CD4-positive, alpha-beta memory T cell (primary cell): ENCODE measurements around the gene F2RL1. TPM values are rescaled to one million over a fixed set of nuclear protein-coding genes. Genes with fewer than 3 reads are reported as not detected.
"Not testable (repeated sequence)": the region's sequence is repeated elsewhere in the genome, so short reads cannot be mapped to it uniquely, and the experiment has no call there.

Source experiments
- CTCF ChIA-PET: fragments of 350-600 bp; sonication (Branson Sonifier 250); formaldehyde crosslinking; loops from one replicate; lab custom pipeline; 2021; ENCODE audit warnings: inconsistent platforms; ENCODE audit not compliant: partially characterized antibody; lab: Charles Lee
- POLR2A ChIA-PET: fragments of 350-600 bp; sonication (Branson Sonifier 250); formaldehyde crosslinking; loops from one replicate; lab custom pipeline; 2021; ENCODE audit not compliant: partially characterized antibody; lab: Charles Lee
- DNase-seq, 5 donors: peaks; one replicate each; pipeline versions ENCODE4 v3.0.0 to v3.0.0-alpha.2; 2020 to 2022; ENCODE audit warnings: mixed read lengths in 1 of 5
- H3K27ac ChIP-seq: one replicate; pipeline ENCODE4 v1.7.0; 2013; ENCODE audit warnings: low read depth, low read length
- H3K27me3 ChIP-seq: 2 replicates; pipeline ENCODE4 v1.7.0; 2013; ENCODE audit warnings: mild to moderate bottlenecking, low read length, moderate library complexity; ENCODE audit not compliant: insufficient read depth
- H3K36me3 ChIP-seq: 2 replicates; pipeline ENCODE4 v1.7.0; 2013; ENCODE audit warnings: mild to moderate bottlenecking, low read length, moderate library complexity; ENCODE audit not compliant: insufficient read depth
- H3K4me1 ChIP-seq: 2 replicates; pipeline ENCODE4 v1.7.0; 2013; ENCODE audit warnings: mild to moderate bottlenecking, low read length, moderate library complexity; ENCODE audit not compliant: insufficient read depth
- H3K4me3 ChIP-seq, 2 donors: one replicate each; pipeline ENCODE4 v1.7.0; 2013; ENCODE audit warnings: low read length in 2 of 2, mild to moderate bottlenecking in 1 of 2
- H3K9me3 ChIP-seq, 2 donors: one replicate each; pipeline ENCODE4 v1.7.0; 2013; ENCODE audit warnings: low read length in 2 of 2, control low read depth in 1 of 2; ENCODE audit not compliant: control insufficient read depth in 1 of 2
- H3K27ac Mint-ChIP-seq, 7 donors: one replicate each; pipeline ENCODE4 v1.8.0; 2020 to 2021; ENCODE audit warnings: mixed read lengths in 7 of 7, mild to moderate bottlenecking in 6 of 7, inconsistent platforms in 3 of 7, moderate library complexity in 3 of 7
- H3K27me3 Mint-ChIP-seq, 2 donors: one replicate each; pipeline ENCODE4 v1.8.0; 2020 to 2021; ENCODE audit warnings: mixed read lengths in 2 of 2
- H3K36me3 Mint-ChIP-seq, 2 donors: one replicate each; pipeline ENCODE4 v1.8.0; 2020 to 2021; ENCODE audit warnings: mixed read lengths in 2 of 2, inconsistent platforms in 1 of 2, mild to moderate bottlenecking in 1 of 2
- H3K4me1 Mint-ChIP-seq, 4 donors: one replicate each; pipeline ENCODE4 v1.8.0; 2020 to 2021; ENCODE audit warnings: mixed read lengths in 4 of 4, mild to moderate bottlenecking in 1 of 4
- H3K4me3 Mint-ChIP-seq, 8 donors: one replicate each; pipeline ENCODE4 v1.8.0; 2020 to 2021; ENCODE audit warnings: mixed read lengths in 8 of 8, mild to moderate bottlenecking in 7 of 8, moderate library complexity in 6 of 8, inconsistent platforms in 3 of 8
- H3K9me3 Mint-ChIP-seq, 8 donors: one replicate each; pipeline ENCODE4 v1.8.0; 2020 to 2021; ENCODE audit warnings: mixed read lengths in 8 of 8, mild to moderate bottlenecking in 5 of 8, inconsistent platforms in 3 of 8, moderate library complexity in 1 of 8
- intact Hi-C: fragments of 100-400 bp; cut with micrococcal nuclease; formaldehyde crosslinking; loops from one replicate; pipeline ENCODE4 v1.15.1; 2023
- polyA plus RNA-seq, 2 donors: library from polyadenylated mRNA; unstranded; fragments of 300-500 nt; fragmentation: Illumina TruSeq; gene quantifications; one replicate each; pipeline ENCODE4 v1.2.3, GENCODE V29; 2021
- total RNA-seq, 2 experiments: library from RNA; stranded (reverse); gene quantifications; one replicate each; pipeline ENCODE4 v1.2.3, GENCODE V29; 2021

The F2RL1 gene
- total and polyA plus RNA-seq, 4 experiments from 2014 or later, result 5.1 to 9.2 (median 6.7) TPM

DNA sequence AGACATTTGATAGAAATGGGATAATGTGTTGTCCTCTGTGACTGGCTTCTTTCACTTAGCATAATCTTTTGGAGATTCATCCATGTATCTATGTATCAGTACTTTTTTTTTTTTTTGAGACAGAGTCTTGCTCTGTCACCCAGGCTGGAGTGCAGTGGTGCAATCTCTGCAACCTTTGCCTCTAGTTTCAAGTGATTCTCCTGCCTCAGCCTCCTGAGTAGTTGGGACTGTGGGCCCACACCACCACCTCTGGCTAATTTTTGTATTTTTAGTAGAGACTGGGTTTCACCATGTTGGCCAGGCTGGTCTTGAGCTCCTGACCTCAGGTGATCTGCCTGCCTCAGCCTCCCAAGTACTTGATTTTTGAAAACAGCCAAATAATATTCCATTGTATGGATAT, 7.6 kb downstream of the F2RL1 start:
- intact Hi-C loops, H3K36me3 Mint-ChIP-seq, H3K27me3 ChIP-seq, H3K4me3 Mint-ChIP-seq, H3K4me3 ChIP-seq, H3K27ac ChIP-seq, H3K4me1 ChIP-seq, H3K27me3 Mint-ChIP-seq, H3K4me1 Mint-ChIP-seq, H3K9me3 Mint-ChIP-seq, DNase-seq, H3K36me3 ChIP-seq, H3K9me3 ChIP-seq, CTCF ChIA-PET, H3K27ac Mint-ChIP-seq: not testable (repeated sequence)
- POLR2A ChIA-PET, result interaction anchor here (0.7 kb wide), 1 partner anchor 27 kb away, joined by 4 read pairs; no protein-coding TSS in a partner anchor

DNA sequence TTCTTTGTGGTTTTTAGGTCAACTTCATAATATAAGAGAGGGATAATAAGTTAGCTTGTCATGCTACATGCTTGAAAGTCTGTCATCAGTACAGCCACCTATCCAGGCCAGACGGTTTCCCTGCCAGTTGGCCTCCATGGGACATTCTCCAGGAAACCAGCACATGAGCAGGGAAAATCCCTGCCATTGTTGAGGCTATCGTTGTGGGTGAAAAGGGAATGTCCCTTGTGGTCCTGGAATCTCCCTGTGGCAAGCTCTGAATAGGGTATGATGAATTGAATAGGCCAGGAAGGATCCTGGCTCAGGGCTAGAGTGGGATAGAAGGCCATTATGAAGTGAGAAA, 12.3 kb downstream of the F2RL1 start:
- Histone ChIP-seq H3K9me3 (no peaks in the 10 kb centered on the region), H3K4me3 (no peak overlapping the region), H3K27me3 (no peaks in the 10 kb centered on the region), H3K4me1 (no peaks in the 10 kb centered on the region), H3K27ac (no peak overlapping the region), H3K36me3 (no peaks in the 10 kb centered on the region)
- intact Hi-C loops, result no loop called here
- peaks cover 14 to 15% of the 10 kb centered on the region in 2 donors for H3K36me3 Mint-ChIP-seq
- no peaks in the 10 kb centered on the region for H3K27me3 Mint-ChIP-seq
- no peak for DNase-seq
- H3K27ac Mint-ChIP-seq, result no peak overlapping the region
- no peak overlapping the region for H3K4me3 Mint-ChIP-seq
- CTCF ChIA-PET, result no interaction called here
- peaks cover 0 to 2% (median 2%) of the 10 kb centered on the region in 4 donors for H3K4me1 Mint-ChIP-seq
- POLR2A ChIA-PET, result no interaction called here
- no peaks in the 10 kb centered on the region for H3K9me3 Mint-ChIP-seq

DNA sequence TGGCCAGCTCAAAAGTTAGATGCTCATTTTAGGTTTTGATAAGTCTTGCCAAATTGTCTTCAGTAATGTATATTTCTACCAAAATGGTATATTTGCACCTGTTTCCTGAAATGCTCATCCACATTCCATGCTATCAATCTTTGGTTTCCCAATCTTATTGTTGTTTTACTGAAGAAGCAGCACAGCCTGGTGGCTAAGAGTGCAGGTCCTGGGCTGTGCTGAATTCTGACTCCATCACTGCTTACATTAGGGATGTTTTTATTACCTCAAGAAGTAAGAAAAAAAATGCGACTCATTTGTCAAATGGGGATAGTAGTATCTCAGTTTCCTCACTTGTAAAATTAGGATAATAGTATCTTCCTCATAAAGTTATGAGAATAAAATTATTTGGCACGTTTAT, 17.4 kb downstream of the F2RL1 start:
- Histone ChIP-seq H3K4me3 (no peak overlapping the region), H3K27me3 (no peaks in the 10 kb centered on the region), H3K27ac (no peak overlapping the region), H3K9me3 (no peaks in the 10 kb centered on the region), H3K4me1 (no peaks in the 10 kb centered on the region), H3K36me3 (no peaks in the 10 kb centered on the region)
- no peaks in the 10 kb centered on the region for H3K9me3 Mint-ChIP-seq
- H3K27ac Mint-ChIP-seq, result no peak overlapping the region
- H3K4me3 Mint-ChIP-seq, result no peak overlapping the region
- intact Hi-C loops, result no loop called here
- ChIA-PET CTCF (no interaction called here), POLR2A (no interaction called here)
- no peaks in the 10 kb centered on the region for H3K27me3 Mint-ChIP-seq
- peaks cover 0 to 2% (median 0%) of the 10 kb centered on the region in 4 donors for H3K4me1 Mint-ChIP-seq
- peaks cover 14 to 15% of the 10 kb centered on the region in 2 donors for H3K36me3 Mint-ChIP-seq
- DNase-seq, result no peak

DNA sequence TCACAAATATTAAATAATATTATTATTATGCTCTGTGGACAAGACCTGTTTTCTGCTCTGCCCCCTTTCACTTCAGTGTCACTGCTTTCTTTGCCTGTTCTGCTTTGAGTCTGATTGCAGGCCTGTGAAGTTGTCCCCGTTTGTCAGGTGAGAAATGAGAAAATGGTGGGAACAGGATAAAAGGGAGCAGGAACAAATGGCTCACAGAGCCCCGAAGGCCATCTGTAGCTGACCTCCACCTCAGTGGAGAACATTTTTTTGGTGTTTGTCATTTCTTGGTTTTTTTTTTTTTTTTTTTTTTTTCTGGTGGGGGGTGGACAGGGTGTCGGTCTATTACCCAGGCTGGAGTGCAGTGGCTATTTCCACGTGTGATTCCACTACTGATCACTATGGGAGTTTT, 17.8 kb downstream of the F2RL1 start:
- no peaks in the 10 kb centered on the region for H3K36me3 ChIP-seq
- ChIA-PET CTCF (no interaction called here), POLR2A (no interaction called here)
- no peaks in the 10 kb centered on the region for H3K27me3 Mint-ChIP-seq
- H3K4me3 Mint-ChIP-seq, result no peak overlapping the region
- no peaks in the 10 kb centered on the region for H3K9me3 Mint-ChIP-seq
- no peak overlapping the region for H3K27ac Mint-ChIP-seq
- H3K4me3 ChIP-seq, result no peak overlapping the region
- intact Hi-C loops, result no loop called here
- H3K27me3 ChIP-seq, result no peaks in the 10 kb centered on the region
- H3K4me1 ChIP-seq, result no peaks in the 10 kb centered on the region
- DNase-seq, result no peak
- no peak overlapping the region for H3K27ac ChIP-seq
- H3K4me1 Mint-ChIP-seq, result no peaks in the 10 kb centered on the region
- H3K9me3 ChIP-seq, result no peaks in the 10 kb centered on the region
- H3K36me3 Mint-ChIP-seq, result peaks cover 14 to 15% of the 10 kb centered on the region in 2 donors

DNA sequence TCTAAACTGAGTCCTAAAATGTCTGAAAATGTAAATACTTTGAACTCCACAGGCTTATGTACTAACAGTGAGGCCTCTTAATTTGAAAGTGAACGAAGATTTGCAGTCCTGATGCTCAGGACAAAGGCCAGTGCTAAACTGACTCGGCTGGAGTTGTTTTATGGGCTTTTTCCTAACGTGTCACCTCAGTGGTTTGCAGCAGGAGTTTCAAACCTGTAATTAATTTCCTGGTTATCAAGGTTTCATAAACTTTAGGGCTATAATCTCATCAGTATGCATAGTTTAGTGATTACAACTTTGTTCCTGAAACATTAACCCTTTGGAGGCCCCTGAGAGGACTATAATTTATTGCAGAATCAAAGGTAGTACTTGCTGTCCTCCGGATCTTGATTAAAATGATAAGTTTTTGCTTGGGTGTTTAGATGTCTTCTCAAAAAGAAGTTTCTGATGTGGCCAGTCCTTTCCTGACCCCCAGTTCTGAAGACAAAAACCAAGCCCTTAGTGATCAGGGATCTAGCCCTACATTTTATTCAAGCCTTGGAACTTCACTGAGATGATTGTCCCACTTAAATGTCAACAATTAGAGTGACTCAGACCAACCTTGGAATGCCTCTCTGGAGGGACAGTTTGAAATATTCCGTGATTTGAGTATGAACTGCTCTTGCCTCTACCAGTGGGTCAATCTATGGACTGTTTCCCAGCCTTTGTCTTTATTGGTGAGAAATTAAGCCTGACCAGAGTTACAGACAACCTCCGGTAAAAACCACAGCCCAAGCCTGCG, 19.8 kb downstream of the F2RL1 start:
- POLR2A ChIA-PET, result no interaction called here

DNA sequence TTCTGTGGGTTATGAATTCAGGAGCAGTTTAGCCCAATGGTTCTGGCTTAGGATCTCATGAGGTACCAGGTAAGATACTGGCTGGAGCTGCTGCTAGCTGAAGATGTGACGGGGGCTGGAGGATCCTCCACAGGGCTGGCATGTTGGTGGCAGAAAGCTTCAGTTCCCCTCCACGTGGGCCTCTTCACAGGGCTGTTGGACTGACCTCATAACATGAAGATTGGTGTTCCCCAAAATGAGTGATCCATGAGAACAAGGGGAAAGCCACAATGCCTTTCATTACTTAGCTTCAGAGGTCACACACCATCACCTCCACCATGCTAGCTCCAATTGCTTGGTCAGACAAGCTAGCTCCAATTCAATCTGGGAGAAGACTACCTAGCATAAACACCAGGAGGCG, 22.5 kb downstream of the F2RL1 start:
- peaks cover 0 to 3% of the 10 kb centered on the region in 2 donors for H3K27me3 Mint-ChIP-seq
- CTCF ChIA-PET, result no interaction called here
- H3K9me3 Mint-ChIP-seq, result no peaks in the 10 kb centered on the region
- Histone ChIP-seq H3K27me3 (no peaks in the 10 kb centered on the region), H3K4me3 (no peak overlapping the region), H3K4me1 (no peaks in the 10 kb centered on the region), H3K9me3 (no peaks in the 10 kb centered on the region), H3K27ac (no peak overlapping the region), H3K36me3 (no peaks in the 10 kb centered on the region)
- intact Hi-C loops, result no loop called here
- H3K27ac Mint-ChIP-seq, result no peak overlapping the region
- H3K4me3 Mint-ChIP-seq, result no peak overlapping the region
- H3K36me3 Mint-ChIP-seq, result peaks cover 0 to 3% of the 10 kb centered on the region in 2 donors
- H3K4me1 Mint-ChIP-seq, result peaks cover 0 to 1% (median 0%) of the 10 kb centered on the region in 4 donors
- POLR2A ChIA-PET, result no interaction called here
- DNase-seq, result no peak

More for the DNA sequence above, 19.8 kb downstream of the F2RL1 start:
- no peaks in the 10 kb centered on the region for H3K9me3 Mint-ChIP-seq
- no peaks in the 10 kb centered on the region for H3K4me1 ChIP-seq
- H3K27ac Mint-ChIP-seq, result peak overlapping the region in 1 of 7 donors; percentile 1
- peaks cover 0 to 3% of the 10 kb centered on the region in 2 donors for H3K27me3 Mint-ChIP-seq
- H3K4me1 Mint-ChIP-seq, result peaks cover 0 to 1% (median 0%) of the 10 kb centered on the region in 4 donors
- peaks cover 4 to 9% of the 10 kb centered on the region in 2 donors for H3K36me3 Mint-ChIP-seq
- no peaks in the 10 kb centered on the region for H3K27me3 ChIP-seq
- CTCF ChIA-PET, result no interaction called here
- intact Hi-C loops, result no loop called here
- no peak overlapping the region for H3K4me3 ChIP-seq
- no peak overlapping the region for H3K4me3 Mint-ChIP-seq
- H3K36me3 ChIP-seq, result no peaks in the 10 kb centered on the region
- H3K9me3 ChIP-seq, result no peaks in the 10 kb centered on the region
- H3K27ac ChIP-seq, result no peak overlapping the region
- no peak for DNase-seq

DNA sequence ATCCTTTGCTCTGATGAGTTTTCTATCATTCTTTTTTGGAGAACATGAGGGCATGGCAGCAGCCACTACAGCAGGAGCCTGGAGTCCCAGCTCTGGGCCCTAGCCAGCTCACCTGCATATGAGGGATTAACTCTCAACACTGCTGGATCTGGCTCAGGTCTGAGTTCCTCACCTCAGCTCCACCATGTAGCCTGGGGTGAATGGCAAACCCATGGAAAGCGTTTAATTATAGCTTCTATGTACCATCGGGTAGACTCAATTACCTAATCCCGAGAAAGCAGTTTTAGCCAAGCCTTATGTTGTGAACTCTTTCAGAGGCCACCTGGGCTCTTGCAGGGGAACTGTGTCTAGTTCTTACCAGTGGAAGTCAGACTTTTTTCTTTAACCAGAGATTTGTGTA, 27.1 kb downstream of the F2RL1 start:
- Histone ChIP-seq H3K27me3 (no peaks in the 10 kb centered on the region), H3K4me3 (no peak overlapping the region), H3K36me3 (no peaks in the 10 kb centered on the region), H3K4me1 (peaks cover 21% of the 10 kb centered on the region), H3K27ac (no peak overlapping the region), H3K9me3 (no peaks in the 10 kb centered on the region)
- ChIA-PET CTCF (interaction anchor here (1.2 kb wide), 1 partner anchor 10 kb away, joined by 4 read pairs; no protein-coding TSS in a partner anchor), POLR2A (no interaction called here)
- Mint-ChIP-seq H3K36me3 (peaks cover 0 to 3% of the 10 kb centered on the region in 2 donors), H3K9me3 (no peaks in the 10 kb centered on the region), H3K4me1 (peaks cover 10 to 21% (median 13%) of the 10 kb centered on the region in 4 donors), H3K27me3 (peaks cover 0 to 3% of the 10 kb centered on the region in 2 donors), H3K4me3 (no peak overlapping the region), H3K27ac (no peak overlapping the region)
- no peak for DNase-seq
- intact Hi-C loops, result no loop called here
